SH-SY5Y (cell line): ENCODE data around the gene TANGO6.

Source experiments
- GATA2 ChIP-seq: IDR thresholded peaks from 2 replicates; pipeline ENCODE4 v1.6.1; 2011; ENCODE audit warnings: mild to moderate bottlenecking, low read depth, low read length
- GATA3 ChIP-seq: IDR thresholded peaks from 2 replicates; pipeline ENCODE4 v1.6.1; 2011; ENCODE audit warnings: low read depth, mild to moderate bottlenecking, low read length, moderate library complexity

DNA sequence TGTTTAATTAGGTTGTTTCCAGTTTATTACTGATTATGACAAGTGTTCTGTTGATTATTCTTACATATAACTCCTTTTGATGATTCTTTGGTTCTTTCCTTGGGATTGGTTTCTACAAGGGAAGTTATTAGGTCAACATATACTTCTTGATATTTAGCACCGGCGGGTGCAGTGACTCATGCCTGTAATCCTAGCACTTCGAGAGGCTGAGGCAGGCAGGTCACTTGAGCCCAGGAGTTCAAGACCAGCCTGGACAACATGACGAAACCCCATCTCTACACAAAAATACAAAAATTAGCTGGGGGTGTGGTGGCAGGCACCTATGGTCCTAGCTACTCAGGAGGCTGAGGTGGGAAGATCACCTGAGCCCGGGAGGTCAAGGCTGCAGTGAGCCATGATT is 141.9 kb downstream of the TANGO6 start:
- TF ChIP-seq GATA2 (no peak), GATA3 (no peak)
